Fibroblast of lung (primary cell): ENCODE measurements around the gene KRT32. TPM values are rescaled to one million over a fixed set of nuclear protein-coding genes. Genes with fewer than 3 reads are reported as not detected.

Source experiments
- DNase-seq, 2 donors: peaks; one replicate each; pipeline versions ENCODE4 v3.0.0 to v3.0.0-alpha.2; 2010; ENCODE audit warnings: low read depth in 2 of 2
- H2AFZ ChIP-seq: 2 replicates; pipeline ENCODE4 v1.5.1; 2012; ENCODE audit warnings: low read length, control low read depth, inconsistent platforms
- H3K27ac ChIP-seq: 2 replicates; pipeline ENCODE4 v1.5.1; 2011; ENCODE audit warnings: low read length, control low read depth; ENCODE audit not compliant: insufficient read depth
- H3K27me3 ChIP-seq: 2 replicates; pipeline ENCODE4 v1.5.1; 2011; ENCODE audit warnings: mild to moderate bottlenecking, low read length; ENCODE audit not compliant: control insufficient read depth, insufficient read depth
- H3K36me3 ChIP-seq: 2 replicates; pipeline ENCODE4 v1.5.1; 2011; ENCODE audit warnings: low read length; ENCODE audit not compliant: control insufficient read depth, insufficient read depth
- H3K4me1 ChIP-seq: 2 replicates; pipeline ENCODE4 v1.5.1; 2011; ENCODE audit warnings: low read length; ENCODE audit not compliant: control insufficient read depth, insufficient read depth; ENCODE audit errors: extremely low read depth
- H3K4me2 ChIP-seq: 2 replicates; pipeline ENCODE4 v1.5.1; 2011; ENCODE audit warnings: low read length, control low read depth; ENCODE audit not compliant: insufficient read depth; ENCODE audit errors: extremely low read depth
- H3K4me3 ChIP-seq, 4 experiments: fragments of 200-600 bp in 1 of 4; sonication (generic) in 1 of 4; replicated peaks in 1 of 4; 2 replicates each; pipeline ENCODE4 v1.5.1; 2011 to 2016; ENCODE audit warnings: low read length in 4 of 4, low read depth in 3 of 4, mild to moderate bottlenecking in 3 of 4, control low read depth in 2 of 4, inconsistent platforms in 1 of 4, mixed read lengths in 1 of 4; ENCODE audit not compliant: insufficient read depth in 1 of 4; ENCODE audit errors: control extremely low read depth in 1 of 4
- H3K79me2 ChIP-seq: 2 replicates; pipeline ENCODE4 v1.5.1; 2012; ENCODE audit warnings: mild to moderate bottlenecking, low read length, inconsistent platforms; ENCODE audit not compliant: control insufficient read depth, insufficient read depth
- H3K9ac ChIP-seq: 2 replicates; pipeline ENCODE4 v1.5.1; 2011; ENCODE audit warnings: mild to moderate bottlenecking, low read length, control low read depth; ENCODE audit not compliant: insufficient read depth
- H3K9me3 ChIP-seq: 2 replicates; pipeline ENCODE4 v1.5.1; 2012; ENCODE audit warnings: low read depth, low read length; ENCODE audit not compliant: control insufficient read depth, insufficient read depth
- H4K20me1 ChIP-seq: 2 replicates; pipeline ENCODE4 v1.5.1; 2011; ENCODE audit warnings: low read length; ENCODE audit not compliant: control insufficient read depth, insufficient read depth; ENCODE audit errors: extremely low read depth
- CTCF ChIP-seq, 2 donors: IDR thresholded peaks in 1 of 2; conservative IDR thresholded peaks in 1 of 2; 1 replicate in 1 of 2; 2 replicates in 1 of 2; pipeline ENCODE4 v1.5.1; 2011 to 2012; ENCODE audit warnings: low read length in 2 of 2, control low read depth in 1 of 2, inconsistent platforms in 1 of 2, low read depth in 1 of 2, mild to moderate bottlenecking in 1 of 2
- EZH2 ChIP-seq: IDR thresholded peaks from 2 replicates; pipeline ENCODE4 v1.5.1; 2012; ENCODE audit warnings: low read length, control low read depth, mild to moderate bottlenecking; ENCODE audit errors: missing control alignments
- polyA plus RNA-seq, 2 donors: library from polyadenylated mRNA; depleted of rRNA in 1 of 2; stranded (reverse) in 1 of 2; unstranded in 1 of 2; fragments of >200 nt; gene quantifications; 2 replicates each; pipeline ENCODE4 v1.2.1, GENCODE V29; 2011 to 2012; ENCODE audit warnings: missing spikeins in 1 of 2
- total RNA-seq: library from RNA; depleted of rRNA; stranded (reverse); fragments of >200 nt; gene quantifications from 2 replicates; pipeline ENCODE4 v1.2.1, GENCODE V29; 2014

Gene KRT32
- total and polyA plus RNA-seq, 2 donors (not counting 1 experiment from before 2014, with no cell fraction given), result under 0.01 to 0.03 TPM

- Histone ChIP-seq H3K36me3 (no peaks in the 10 kb centered on the region), H4K20me1 (no peaks in the 10 kb centered on the region), H3K27ac (no peak overlapping the region), H3K79me2 (no peaks in the 10 kb centered on the region), H3K4me1 (peaks cover 7% of the 10 kb centered on the region), H3K4me2 (no peak overlapping the region), H2AFZ (no peak overlapping the region), H3K4me3 (no peak overlapping the region), H3K9me3 (no peaks in the 10 kb centered on the region), H3K9ac (no peak overlapping the region), H3K27me3 (no peaks in the 10 kb centered on the region)
- DNase-seq, result peak in 1 of 2 donors; percentile 29
- TF ChIP-seq EZH2 (no peak), CTCF (conservative IDR thresholded peaks at IDR 0.05 in 1 of 2, IDR thresholded peaks at IDR 0.05 in 1 of 2; ENCODE audit: low read depth in 1 of 2, low read length in 2 of 2) (no peak)
Observed at GRCh38 chr17:41413982-41414381, 53.2 kb downstream of the KRT32 start.

GRCh38 chr17:41413353-41413957 lies 53.7 kb downstream of the KRT32 start:
- no peaks in the 10 kb centered on the region for H4K20me1 ChIP-seq
- H3K4me1 ChIP-seq, result peaks cover 7% of the 10 kb centered on the region
- H3K4me3 ChIP-seq, result no peak overlapping the region
- no peak overlapping the region for H3K4me2 ChIP-seq
- peak in 1 of 2 donors; percentile 66 for DNase-seq
- H3K27me3 ChIP-seq, result no peaks in the 10 kb centered on the region
- no peak overlapping the region for H3K27ac ChIP-seq
- no peak for TF ChIP-seq CTCF (conservative IDR thresholded peaks at IDR 0.05 in 1 of 2, IDR thresholded peaks at IDR 0.05 in 1 of 2; ENCODE audit: low read depth in 1 of 2, low read length in 2 of 2)
- no peak for TF ChIP-seq EZH2
- H3K36me3 ChIP-seq, result no peaks in the 10 kb centered on the region
- H2AFZ ChIP-seq, result no peak overlapping the region
- no peaks in the 10 kb centered on the region for H3K9me3 ChIP-seq
- H3K9ac ChIP-seq, result no peak overlapping the region
- no peaks in the 10 kb centered on the region for H3K79me2 ChIP-seq

GRCh38 chr17:41411072-41411840 lies 55.9 kb downstream of the KRT32 start:
- H3K79me2 ChIP-seq, result no peaks in the 10 kb centered on the region
- TF ChIP-seq CTCF (conservative IDR thresholded peaks at IDR 0.05 in 1 of 2, IDR thresholded peaks at IDR 0.05 in 1 of 2; ENCODE audit: low read depth in 1 of 2, low read length in 2 of 2) (no peak), EZH2 (no peak)
- peaks cover 2% of the 10 kb centered on the region for H3K4me1 ChIP-seq
- no peaks in the 10 kb centered on the region for H3K36me3 ChIP-seq
- H3K4me2 ChIP-seq, result no peak overlapping the region
- H3K4me3 ChIP-seq, result no peak overlapping the region
- DNase-seq, result no peak
- H3K9ac ChIP-seq, result no peak overlapping the region
- no peaks in the 10 kb centered on the region for H3K9me3 ChIP-seq
- H4K20me1 ChIP-seq, result no peaks in the 10 kb centered on the region
- no peak overlapping the region for H3K27ac ChIP-seq
- H2AFZ ChIP-seq, result no peak overlapping the region
- H3K27me3 ChIP-seq, result no peaks in the 10 kb centered on the region
